Activated effector memory CD4-positive, alpha-beta T cell treated with Interleukin-2 at 50 U/mL for 16 hours (primary cell): ENCODE data around the gene MAPK8IP1.

Experiments used
- DNase-seq: peaks from one replicate; pipeline ENCODE4 v3.0.0-alpha.2; 2020

MAPK8IP1 gene

DNA sequence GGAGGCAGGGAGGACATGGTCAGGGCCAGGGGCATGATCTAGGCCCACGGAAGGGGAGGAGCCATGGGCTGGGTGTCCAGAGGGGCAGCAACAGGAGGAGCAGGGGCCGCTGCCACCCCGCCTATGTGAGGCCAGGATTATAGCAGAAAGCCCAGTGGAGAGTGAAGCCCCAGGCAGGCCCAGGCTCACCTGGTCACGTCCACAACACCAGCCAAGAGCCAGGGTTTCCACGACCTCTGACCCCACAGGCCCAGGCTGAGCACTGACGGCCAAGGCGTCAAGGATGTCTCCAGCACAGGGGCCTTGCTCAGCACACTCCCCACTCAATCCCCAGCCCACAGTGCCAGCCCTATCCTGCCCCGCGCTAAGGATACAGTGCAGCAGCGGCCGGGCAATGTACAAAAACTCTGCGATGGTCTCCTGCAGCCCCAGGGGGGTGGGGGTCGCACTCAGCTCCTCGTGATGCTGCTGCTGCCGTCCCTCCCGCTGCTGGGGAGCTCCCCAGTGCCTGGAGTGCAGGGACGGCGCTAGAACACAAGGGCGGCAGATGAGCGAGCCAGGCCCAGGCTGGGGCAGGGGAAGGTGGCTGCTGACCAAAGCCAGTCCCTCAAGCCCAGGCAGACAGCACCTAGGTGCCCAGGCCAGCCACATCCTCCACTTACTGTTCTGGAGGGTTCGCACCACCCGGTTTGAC, 28.6 kb downstream of the MAPK8IP1 start:
- DNase-seq: no peak

- DNase-seq: no peak
Observed at GRCh38 chr11:45915446-45915845, 30.0 kb downstream of the MAPK8IP1 start.

GRCh38 chr11:45917286-45917622, 31.8 kb downstream of the MAPK8IP1 start:
- no peak for DNase-seq

- peak; percentile 94 for DNase-seq
Observed at GRCh38 chr11:45917623-45918330, 32.3 kb downstream of the MAPK8IP1 start, which contains the start of gene PEX16. PEX16 (minus strand) TSS chr11:45917877; CDS start chr11:45917811, 66 bp downstream.

- peak; percentile 39 for DNase-seq
Observed at GRCh38 chr11:45918331-45918941, 33.0 kb downstream of the MAPK8IP1 start.

DNA sequence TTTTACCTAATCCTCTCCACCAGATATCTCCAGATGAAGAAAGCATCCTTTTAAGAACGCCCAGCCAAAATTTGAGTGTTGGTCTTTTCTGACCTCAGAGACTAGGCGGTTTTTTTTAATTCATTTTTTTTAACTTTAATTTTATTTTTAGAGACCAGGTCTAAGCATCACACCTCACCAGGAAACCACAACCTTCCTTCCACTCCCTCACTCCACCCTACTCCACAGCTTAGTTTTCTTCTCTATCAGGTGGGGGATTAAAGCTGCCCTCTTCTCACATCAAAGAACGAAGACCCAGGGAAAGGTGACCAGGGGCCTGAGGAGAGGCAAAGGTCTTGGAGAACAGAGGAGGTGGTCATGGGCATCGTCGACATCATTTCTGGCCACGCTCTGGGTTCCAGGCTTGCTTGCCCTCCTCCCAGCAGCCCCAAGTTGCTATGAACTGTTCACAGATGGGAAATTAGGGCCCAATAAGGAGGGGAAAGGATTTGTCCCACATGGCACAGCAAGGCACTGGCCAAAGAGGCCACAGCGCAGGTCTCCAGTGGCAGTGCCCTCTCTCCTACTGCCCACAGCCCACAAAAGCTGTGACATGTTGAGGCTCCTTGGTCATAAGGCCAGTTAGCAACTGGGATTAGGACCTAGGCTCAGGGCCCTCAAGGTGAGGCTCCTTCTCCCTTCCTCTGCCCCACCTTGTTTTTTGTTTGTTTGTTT, 33.7 kb downstream of the MAPK8IP1 start:
- DNase-seq: no peak

- no peak for DNase-seq
Observed at GRCh38 chr11:45919806-45920530, 34.5 kb downstream of the MAPK8IP1 start.

DNA sequence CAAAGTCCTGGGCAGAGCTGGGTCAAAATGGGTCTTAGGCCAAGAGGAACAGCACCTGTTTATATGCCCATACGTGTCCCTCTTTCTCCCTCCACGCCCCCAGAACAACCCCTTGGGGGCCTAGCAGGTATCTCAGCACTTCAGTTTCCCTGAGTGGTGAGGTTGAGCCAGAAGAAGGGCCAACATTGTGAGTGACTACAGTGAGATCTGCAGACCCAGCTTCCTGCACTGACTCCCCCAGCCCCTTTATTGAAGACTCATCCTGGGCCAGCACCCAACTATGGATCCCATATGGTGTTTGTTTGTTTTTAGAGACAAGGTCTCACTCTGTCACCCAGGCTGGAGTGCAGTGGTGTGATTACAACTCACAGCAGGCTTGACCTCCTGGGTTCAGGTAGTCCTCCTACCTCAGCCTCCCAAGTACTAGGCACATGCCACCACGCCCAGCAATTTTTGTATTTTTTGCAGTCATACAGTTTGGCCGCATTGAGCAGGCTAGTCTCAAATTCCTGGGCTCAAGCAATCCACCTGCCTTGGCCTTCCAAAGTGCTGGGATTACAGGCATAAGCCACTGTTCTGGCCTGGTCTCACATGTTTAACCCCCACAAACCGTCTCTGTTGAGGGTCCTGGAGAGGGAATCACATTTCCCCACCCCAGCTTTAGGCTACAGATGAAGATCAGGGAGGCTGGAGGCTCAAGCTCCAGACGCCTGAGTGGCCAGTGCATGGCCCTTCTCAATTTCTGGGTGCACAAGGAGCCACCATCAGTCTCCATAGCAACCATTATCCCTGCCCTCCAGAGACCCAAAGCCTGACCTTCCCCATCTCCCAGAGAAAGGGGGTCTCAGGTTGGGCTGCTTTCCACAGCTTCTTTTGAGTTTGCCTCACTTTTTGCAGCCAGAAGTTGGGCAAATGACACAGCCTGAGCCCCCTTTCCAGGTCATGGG, 35.4 kb downstream of the MAPK8IP1 start:
- no peak for DNase-seq

GRCh38 chr11:45921561-45922424, 36.3 kb downstream of the MAPK8IP1 start:
- no peak for DNase-seq

GRCh38 chr11:45922425-45923082, 37.1 kb downstream of the MAPK8IP1 start, which contains the start of gene LARGE2:
LARGE2 (plus strand) TSS chr11:45922656; CDS start chr11:45922883, 227 bp downstream.
- no peak for DNase-seq

DNA sequence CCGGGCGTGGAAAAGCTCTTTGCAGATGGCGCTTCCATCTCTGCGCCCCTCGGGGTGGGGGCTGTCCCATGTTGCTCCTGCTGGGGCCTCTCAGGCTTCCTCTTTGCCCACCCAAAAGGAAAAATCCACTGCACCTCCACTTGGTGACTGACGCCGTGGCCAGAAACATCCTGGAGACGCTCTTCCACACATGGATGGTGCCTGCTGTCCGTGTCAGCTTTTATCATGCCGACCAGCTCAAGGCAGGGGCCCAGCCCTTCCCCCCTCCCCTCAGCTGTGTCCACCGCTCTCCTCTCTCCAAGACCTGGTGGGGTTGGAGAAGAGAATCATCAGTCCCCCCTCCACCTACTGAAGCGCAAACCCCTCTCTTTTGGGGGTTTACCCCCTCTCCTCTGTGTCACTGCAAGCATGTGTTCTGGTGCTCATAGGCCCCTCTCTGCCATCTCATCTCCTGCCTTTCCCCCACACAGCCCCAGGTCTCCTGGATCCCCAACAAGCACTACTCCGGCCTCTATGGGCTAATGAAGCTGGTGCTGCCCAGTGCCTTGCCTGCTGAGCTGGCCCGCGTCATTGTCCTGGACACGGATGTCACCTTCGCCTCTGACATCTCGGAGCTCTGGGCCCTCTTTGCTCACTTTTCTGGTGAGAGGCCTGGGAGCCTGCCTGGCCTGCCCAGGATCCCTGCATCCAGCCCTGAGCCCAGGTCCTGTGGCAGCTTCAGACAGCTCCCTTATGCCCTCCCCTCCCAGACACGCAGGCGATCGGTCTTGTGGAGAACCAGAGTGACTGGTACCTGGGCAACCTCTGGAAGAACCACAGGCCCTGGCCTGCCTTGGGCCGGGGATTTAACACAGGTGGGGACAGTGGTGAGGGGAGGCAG, 38.8 kb downstream of the MAPK8IP1 start:
- no peak for DNase-seq

- no peak for DNase-seq
Observed at GRCh38 chr11:45924927-45925326, 39.5 kb downstream of the MAPK8IP1 start.

DNA sequence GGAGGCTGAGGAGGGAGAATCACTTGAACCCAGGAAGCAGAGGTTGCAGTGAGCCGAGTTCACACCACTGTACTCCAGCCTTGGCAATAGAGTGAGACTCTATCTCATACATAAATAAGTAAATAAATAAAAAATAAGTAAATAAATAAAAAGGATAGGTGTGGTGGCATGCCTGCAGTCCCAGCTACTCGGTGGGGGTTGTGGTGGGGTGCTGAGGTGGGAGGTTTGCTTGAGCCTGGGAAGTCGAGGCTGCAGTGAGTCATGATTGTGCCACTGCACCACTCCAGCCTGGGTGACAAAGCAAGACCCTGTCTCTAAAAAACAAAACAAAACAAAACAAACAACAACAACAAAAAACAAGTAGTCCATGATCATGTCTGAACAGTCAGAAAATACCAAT, 40.1 kb downstream of the MAPK8IP1 start:
- DNase-seq: no peak

- no peak for DNase-seq
Observed at GRCh38 chr11:45926001-45926401, 40.5 kb downstream of the MAPK8IP1 start.

DNA sequence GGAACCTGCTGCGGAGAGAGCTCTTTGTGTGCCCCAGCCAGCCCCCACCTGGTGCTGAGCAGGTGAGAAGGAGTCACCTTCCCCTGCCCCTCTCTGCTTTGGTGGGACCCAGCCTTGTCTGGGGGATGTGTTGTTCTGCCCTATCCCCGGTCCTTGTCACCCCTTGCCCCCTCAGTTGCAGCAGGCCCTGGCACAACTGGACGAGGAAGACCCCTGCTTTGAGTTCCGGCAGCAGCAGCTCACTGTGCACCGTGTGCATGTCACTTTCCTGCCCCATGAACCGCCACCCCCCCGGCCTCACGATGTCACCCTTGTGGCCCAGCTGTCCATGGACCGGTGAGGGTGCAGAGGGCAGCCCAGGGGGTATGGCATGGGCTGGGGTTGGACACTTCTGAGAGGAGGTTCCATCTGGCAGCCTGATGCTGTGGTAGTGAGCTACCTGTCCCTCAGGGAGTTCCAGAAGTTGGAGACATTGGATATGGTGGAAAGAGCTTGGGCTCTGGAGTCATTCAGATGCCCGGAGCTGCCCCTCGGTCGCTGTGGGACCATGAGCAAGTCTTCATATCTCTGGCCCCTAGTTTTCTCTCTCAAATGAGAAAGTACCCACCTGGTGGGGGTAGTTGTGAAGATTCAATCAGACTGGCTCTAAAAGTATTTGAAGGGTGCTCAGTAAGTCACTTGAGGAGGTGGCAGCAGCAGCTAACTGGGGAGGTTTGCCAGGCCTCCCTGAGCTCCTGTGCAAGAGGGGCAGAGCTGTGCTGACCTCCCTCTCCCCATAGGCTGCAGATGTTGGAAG, 41.3 kb downstream of the MAPK8IP1 start:
- DNase-seq: no peak

- no peak for DNase-seq
Observed at GRCh38 chr11:45927332-45927683, 41.9 kb downstream of the MAPK8IP1 start.

DNA sequence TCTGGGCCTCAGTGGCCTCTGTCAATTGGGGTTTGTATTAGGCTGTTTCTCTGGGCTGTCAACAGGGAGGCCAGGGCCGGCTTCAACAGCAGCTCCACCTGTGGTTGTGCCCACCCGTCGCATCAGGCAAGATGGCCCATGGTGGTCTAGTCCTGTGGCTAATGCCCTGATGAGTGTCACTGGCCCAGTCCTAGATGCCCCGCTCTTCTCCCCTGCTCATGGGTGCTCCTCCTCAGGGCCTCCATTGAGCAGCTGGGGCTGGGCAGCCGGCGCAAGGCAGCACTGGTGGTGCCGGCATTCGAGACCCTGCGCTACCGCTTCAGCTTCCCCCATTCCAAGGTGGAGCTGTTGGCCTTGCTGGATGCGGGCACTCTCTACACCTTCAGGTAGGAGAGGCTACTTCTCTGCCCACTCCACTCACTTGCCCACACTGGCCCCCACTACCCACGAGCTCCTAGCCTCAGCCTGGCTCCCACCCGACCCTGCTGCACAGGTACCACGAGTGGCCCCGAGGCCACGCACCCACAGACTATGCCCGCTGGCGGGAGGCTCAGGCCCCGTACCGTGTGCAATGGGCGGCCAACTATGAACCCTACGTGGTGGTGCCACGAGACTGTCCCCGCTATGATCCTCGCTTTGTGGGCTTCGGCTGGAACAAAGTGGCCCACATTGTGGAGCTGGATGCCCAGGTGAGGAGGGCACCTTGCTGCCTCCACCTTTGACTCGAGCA, 42.4 kb downstream of the MAPK8IP1 start:
- DNase-seq: no peak
